GM19328 (cell line): ENCODE measurements around the gene GFRA3.
"Not testable (repeated sequence)": the region's sequence is repeated elsewhere in the genome, so short reads cannot be mapped to it uniquely, and the experiment has no call there.

Source experiments
- ATAC-seq: cut with Tn5 transposase; IDR thresholded peaks from one replicate; pipeline ENCODE4 v1.9.1; 2021; ENCODE audit warnings: mild to moderate bottlenecking, moderate library complexity; ENCODE audit not compliant: unreplicated experiment

GFRA3 gene

GRCh38 chr5:138247800-138248199, 26.6 kb downstream of the GFRA3 start:
- ATAC-seq: not testable (repeated sequence)

GRCh38 chr5:138246822-138247221, 27.6 kb downstream of the GFRA3 start:
- no peak for ATAC-seq

- ATAC-seq: no peak
These were observed 28.1 kb downstream of the GFRA3 start for GRCh38 chr5:138246334-138246733.

- ATAC-seq: no peak
These were observed 28.7 kb downstream of the GFRA3 start for GRCh38 chr5:138245717-138246116.

- ATAC-seq: no peak
These were observed 30.6 kb downstream of the GFRA3 start for GRCh38 chr5:138243794-138244193.

- no peak for ATAC-seq
These were observed 32.5 kb downstream of the GFRA3 start for GRCh38 chr5:138241688-138242571.

GRCh38 chr5:138240650-138241385, 33.6 kb downstream of the GFRA3 start:
- no peak for ATAC-seq

- no peak for ATAC-seq
These were observed 36.4 kb downstream of the GFRA3 start for GRCh38 chr5:138238034-138238433.

- ATAC-seq: no peak
These were observed 39.8 kb downstream of the GFRA3 start for GRCh38 chr5:138234651-138235050.

- no peak for ATAC-seq
These were observed 41.1 kb downstream of the GFRA3 start for GRCh38 chr5:138233280-138233679.

GRCh38 chr5:138230981-138231589, 43.3 kb downstream of the GFRA3 start:
- ATAC-seq: no peak

GRCh38 chr5:138230261-138230660, 44.2 kb downstream of the GFRA3 start:
- ATAC-seq: no peak

GRCh38 chr5:138229387-138229786, 45.0 kb downstream of the GFRA3 start:
- ATAC-seq: no peak

GRCh38 chr5:138226910-138227309, 47.5 kb downstream of the GFRA3 start:
- ATAC-seq: no peak

GRCh38 chr5:138224712-138225111, 49.7 kb downstream of the GFRA3 start:
- no peak for ATAC-seq

GRCh38 chr5:138223532-138223931, 50.9 kb downstream of the GFRA3 start:
- no peak for ATAC-seq

- ATAC-seq: no peak
These were observed 57.6 kb downstream of the GFRA3 start for GRCh38 chr5:138216799-138217198.

- peak; percentile 99 for ATAC-seq
These were observed 61.0 kb downstream of the GFRA3 start, which contains the start of gene CDC23 for GRCh38 chr5:138213161-138214029. TSS of gene CDC23 (minus strand) at chr5:138213323. CDS start at chr5:138213312, 11 bp downstream.

GRCh38 chr5:138212828-138213160, 61.6 kb downstream of the GFRA3 start:
- peak; percentile 23 for ATAC-seq

GRCh38 chr5:138210985-138211384, 63.4 kb downstream of the GFRA3 start:
- ATAC-seq: no peak
